ENCODE data around the gene RBP4. TPM values are rescaled to one million over a fixed set of nuclear protein-coding genes. Genes with fewer than 3 reads are reported as not detected.

The RBP4 gene
- 8.0 to 11.5 TPM (median 9.6 TPM) in 5 replicates for total RNA-seq (2022; extraction: Qiagen RNA extraction; ENCODE audit: low read depth)

GRCh38 chr10:93601146-93601773, at the start of gene RBP4:
RBP4 (minus strand) TSS chr10:93601235; CDS start chr10:93601028, 207 bp downstream.

GRCh38 chr10:93612311-93612710, 11.3 kb upstream of the RBP4 start, which contains the start of gene PDE6C:
PDE6C (plus strand) TSS chr10:93612537; CDS start chr10:93612726, 189 bp downstream.

GRCh38 chr10:93566435-93567276, 34.4 kb downstream of the RBP4 start, which contains the start of gene FFAR4:
FFAR4 (plus strand) TSS chr10:93566665; CDS start chr10:93566721, 56 bp downstream.

Other genes starting within 250 kb of the RBP4 start
- gene MYOF, start 118.9 kb downstream of the RBP4 start, total RNA-seq (2022; extraction: Qiagen RNA extraction; ENCODE audit: low read depth): 183 to 250 TPM (median 227 TPM) in 5 replicates
- 53.5 to 73.6 TPM (median 65.2 TPM) in 5 replicates for gene CEP55, start 104.6 kb downstream of the RBP4 start, total RNA-seq (2022; extraction: Qiagen RNA extraction; ENCODE audit: low read depth)
- gene FFAR4, start 34.6 kb downstream of the RBP4 start, total RNA-seq (2022; extraction: Qiagen RNA extraction; ENCODE audit: low read depth): 0.11 to 0.30 TPM (median 0.16 TPM) in 5 replicates
- not detected in 5 replicates for gene PDE6C, start 11.3 kb upstream of the RBP4 start, total RNA-seq (2022; extraction: Qiagen RNA extraction; ENCODE audit: low read depth)
- 4.7 to 6.4 TPM (median 5.6 TPM) in 5 replicates for gene FRA10AC1, start 101.4 kb upstream of the RBP4 start, total RNA-seq (2022; extraction: Qiagen RNA extraction; ENCODE audit: low read depth)
- gene LGI1, start 156.7 kb upstream of the RBP4 start, total RNA-seq (2022; extraction: Qiagen RNA extraction; ENCODE audit: low read depth): not detected in 5 replicates

Measured in A549 treated with GW870086 at 1 μM for 4 hours (cell line).